Measurements from ENCODE around the gene SUPT4H1.

The SUPT4H1 gene

DNA sequence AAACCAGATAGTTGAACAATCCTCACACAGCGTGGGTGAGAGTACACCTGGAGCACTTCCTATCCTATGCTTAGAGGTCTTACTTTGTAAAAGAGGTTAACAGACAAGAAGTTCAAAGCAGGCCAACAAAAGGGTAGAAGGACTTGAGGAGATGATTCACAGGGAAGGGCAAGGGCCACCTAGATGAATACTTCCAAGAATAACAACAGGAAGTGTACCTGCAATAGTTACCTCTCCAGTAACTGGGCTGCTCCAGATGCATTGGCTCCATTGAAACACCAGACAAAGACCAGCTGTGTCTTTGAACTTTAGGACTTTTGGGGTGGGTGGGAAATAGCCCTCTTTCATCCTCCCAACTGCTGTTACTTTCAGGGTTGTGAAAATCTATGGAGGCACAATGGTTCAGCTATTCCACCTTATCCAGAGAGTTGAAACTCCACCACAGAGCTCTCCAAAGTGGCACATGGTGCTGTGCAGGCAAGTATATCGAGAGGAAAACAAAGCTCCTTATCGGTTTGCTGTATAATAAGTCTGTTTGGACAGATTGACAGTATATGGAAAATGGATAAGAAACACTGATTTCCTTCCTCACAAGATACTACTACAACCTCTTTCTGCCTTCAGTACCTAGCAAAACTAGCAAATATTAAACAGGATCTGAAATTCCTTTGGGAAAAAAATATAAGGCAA lies 42.7 kb upstream of the SUPT4H1 start:
- no peak overlapping the region for H3K4me3 ChIP-seq (ENCODE audit: control insufficient read depth, low read depth, low read length)
- no peak for DNase-seq (ENCODE audit: low read depth)
- no peak for TF ChIP-seq CTCF (conservative IDR thresholded peaks at IDR 0.05; ENCODE audit: control insufficient read depth, insufficient read depth, low read depth, low read length)

DNA sequence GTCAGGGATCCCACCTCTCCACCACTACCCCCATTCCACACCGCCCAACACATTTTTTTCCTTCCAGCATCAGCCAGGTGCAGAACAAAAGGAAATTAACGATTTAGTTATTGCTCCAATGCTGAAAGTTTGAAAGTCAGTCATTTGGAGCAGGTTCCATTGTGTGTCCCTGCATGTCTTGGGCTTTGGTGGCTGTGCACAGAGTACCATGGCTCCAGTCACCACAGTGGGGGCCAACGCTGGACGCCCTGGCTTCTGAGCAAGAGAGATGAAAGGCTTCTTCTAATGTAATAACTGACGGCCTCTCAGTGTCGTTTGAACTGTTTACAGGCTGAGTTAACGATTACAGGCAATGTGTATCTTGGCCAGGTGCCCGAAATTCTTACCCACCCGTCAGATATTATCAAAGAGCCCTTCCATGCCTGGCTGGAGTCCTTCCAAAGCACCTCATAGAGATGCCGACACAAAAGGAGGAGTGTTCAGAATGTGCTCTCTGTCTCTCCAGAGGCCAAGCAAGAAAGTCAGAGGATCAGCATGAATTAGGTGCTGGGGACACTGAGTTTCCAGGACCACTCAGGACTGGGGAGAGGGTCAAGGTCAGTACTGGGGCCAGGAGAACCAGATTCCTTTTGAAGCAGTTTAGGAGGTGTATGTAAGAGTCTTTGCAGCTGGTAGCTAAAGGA lies 39.4 kb upstream of the SUPT4H1 start:
- DNase-seq (ENCODE audit: low read depth): no peak
- TF ChIP-seq CTCF (conservative IDR thresholded peaks at IDR 0.05; ENCODE audit: control insufficient read depth, insufficient read depth, low read depth, low read length): no peak
- H3K4me3 ChIP-seq (ENCODE audit: control insufficient read depth, low read depth, low read length): no peak overlapping the region

GRCh38 chr17:58390884-58391283 lies 38.9 kb upstream of the SUPT4H1 start:
- no peak for TF ChIP-seq CTCF (conservative IDR thresholded peaks at IDR 0.05; ENCODE audit: control insufficient read depth, insufficient read depth, low read depth, low read length)
- no peak for DNase-seq (ENCODE audit: low read depth)
- H3K4me3 ChIP-seq (ENCODE audit: control insufficient read depth, low read depth, low read length): no peak overlapping the region

- no peak for TF ChIP-seq CTCF (conservative IDR thresholded peaks at IDR 0.05; ENCODE audit: control insufficient read depth, insufficient read depth, low read depth, low read length)
- peak; percentile 6 for DNase-seq (ENCODE audit: low read depth)
- H3K4me3 ChIP-seq (ENCODE audit: control insufficient read depth, low read depth, low read length): no peak overlapping the region
Observed at GRCh38 chr17:58388302-58389190, 36.5 kb upstream of the SUPT4H1 start.

DNA sequence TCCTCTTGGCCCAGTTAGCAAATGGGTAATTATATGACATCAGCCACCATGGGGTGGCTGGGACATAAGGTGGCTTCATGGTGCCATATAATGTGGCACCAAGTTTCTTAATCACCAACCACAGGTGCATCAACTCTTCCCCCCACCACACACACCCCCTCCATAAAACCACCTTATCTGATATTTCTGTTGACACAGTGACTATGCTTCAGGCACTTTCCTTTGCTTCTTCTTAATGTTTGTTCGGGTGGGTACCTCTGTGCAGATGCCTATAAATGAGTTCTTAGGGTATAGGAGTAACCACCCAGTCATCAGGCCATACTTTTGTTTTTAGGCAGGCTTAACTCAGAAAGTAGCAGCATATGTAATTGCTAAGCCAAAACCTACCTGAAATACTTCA lies 35.8 kb upstream of the SUPT4H1 start:
- TF ChIP-seq CTCF (conservative IDR thresholded peaks at IDR 0.05; ENCODE audit: control insufficient read depth, insufficient read depth, low read depth, low read length): no peak
- no peak for DNase-seq (ENCODE audit: low read depth)

DNA sequence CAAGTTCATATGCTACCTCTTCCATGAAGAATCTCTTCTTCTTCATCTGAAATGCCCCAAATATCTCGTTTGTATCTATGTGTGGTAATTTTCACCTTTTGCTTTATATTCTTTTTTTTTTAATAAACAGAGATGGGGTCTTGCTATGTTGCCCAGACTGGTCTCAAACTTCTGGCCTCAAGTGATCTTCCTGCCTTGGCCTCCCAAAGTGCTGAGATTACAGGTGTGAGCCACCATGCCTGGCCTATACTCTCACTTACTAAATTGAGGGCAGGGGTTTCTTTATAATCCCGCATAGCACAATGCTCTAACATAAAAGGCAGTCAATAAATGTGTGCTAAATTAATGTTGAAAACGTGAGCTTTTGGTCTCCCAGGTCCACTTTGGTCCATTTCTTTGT lies 34.7 kb upstream of the SUPT4H1 start:
- H3K4me3 ChIP-seq (ENCODE audit: control insufficient read depth, low read depth, low read length): no peak overlapping the region
- no peak for TF ChIP-seq CTCF (conservative IDR thresholded peaks at IDR 0.05; ENCODE audit: control insufficient read depth, insufficient read depth, low read depth, low read length)
- DNase-seq (ENCODE audit: low read depth): no peak

More for the DNA sequence above, 35.8 kb upstream of the SUPT4H1 start:
- no peak overlapping the region for H3K4me3 ChIP-seq (ENCODE audit: control insufficient read depth, low read depth, low read length)

All from fibroblast of mammary gland (primary cell).